IMR-90 (cell line): Measurements from ENCODE around the gene SDS. TPM values are rescaled to one million over a fixed set of nuclear protein-coding genes. Genes with fewer than 3 reads are reported as not detected.

Experiments used
- ATAC-seq: fragments of 200-7000 bp; cut with Tn5 transposase; 2 replicates; pipeline ENCODE4 v1.9.1; 2020; ENCODE audit warnings: low read depth, mild to moderate bottlenecking, moderate library complexity
- BruUV-seq: library from RNA; stranded (reverse); fragments of 400-500 nt; replicated peaks from 2 replicates; lab custom pipeline; 2021; lab: Mats Ljungman, UMichigan
- CTCF ChIA-PET: fragments of 300-600 bp; formaldehyde crosslinking; extraction: SDS; loops from one replicate; lab custom pipeline; 2021; ENCODE audit warnings: antibody characterized with exemption; lab: Yijun Ruan, JAX
- POLR2A ChIA-PET: fragments of 300-600 bp; sonication (Branson Sonifier 250); formaldehyde crosslinking; loops from one replicate; lab custom pipeline; 2022; ENCODE audit warnings: antibody characterized with exemption; ENCODE audit not compliant: unreplicated experiment; lab: Charles Lee
- DNase-seq: peaks from one replicate; pipeline ENCODE4 v3.0.0; 2013
- H2AFZ ChIP-seq: replicated peaks from 2 replicates; pipeline ENCODE3; 2013; ENCODE audit warnings: low read length, mild to moderate bottlenecking; ENCODE audit not compliant: poor library complexity
- H2AK5ac ChIP-seq: 2 replicates; pipeline ENCODE4 v1.6.1; 2013; ENCODE audit warnings: low read depth, low read length, inconsistent platforms
- H2AK9ac ChIP-seq: replicated peaks from 2 replicates; pipeline ENCODE3; 2013; ENCODE audit warnings: mild to moderate bottlenecking, low read depth, low read length, moderate library complexity; ENCODE audit not compliant: poor library complexity
- H2BK120ac ChIP-seq: 2 replicates; pipeline ENCODE4 v1.6.1; 2013; ENCODE audit warnings: low read depth, low read length, inconsistent platforms
- H2BK15ac ChIP-seq: 3 replicates; pipeline ENCODE4 v1.6.1; 2013; ENCODE audit warnings: low read depth, low read length, inconsistent platforms
- H2BK20ac ChIP-seq: 2 replicates; pipeline ENCODE4 v1.6.1; 2013; ENCODE audit warnings: low read depth, mild to moderate bottlenecking, inconsistent platforms, low read length, moderate library complexity
- H2BK5ac ChIP-seq: 2 replicates; pipeline ENCODE4 v1.6.1; 2013; ENCODE audit warnings: mild to moderate bottlenecking, low read depth, low read length, inconsistent platforms; ENCODE audit not compliant: poor library complexity, severe bottlenecking
- H3K14ac ChIP-seq: replicated peaks from 2 replicates; pipeline ENCODE4 v1.6.1; 2013; ENCODE audit warnings: low read depth, low read length, inconsistent platforms
- H3K18ac ChIP-seq: 2 replicates; pipeline ENCODE4 v1.6.1; 2013; ENCODE audit warnings: low read depth, low read length, control low read depth
- H3K23ac ChIP-seq: 2 replicates; pipeline ENCODE4 v1.6.1; 2013; ENCODE audit warnings: low read depth, low read length, inconsistent platforms
- H3K27ac ChIP-seq: 2 replicates; pipeline ENCODE4 v1.5.1; 2013; ENCODE audit warnings: mild to moderate bottlenecking, control low read depth, low read length; ENCODE audit not compliant: insufficient read depth
- H3K27me3 ChIP-seq: 2 replicates; pipeline ENCODE4 v1.6.1; 2013; ENCODE audit warnings: low read length; ENCODE audit not compliant: control insufficient read depth, insufficient read depth
- H3K36me3 ChIP-seq: 2 replicates; pipeline ENCODE4 v1.6.1; 2013; ENCODE audit warnings: low read length, mixed read lengths; ENCODE audit not compliant: control insufficient read depth, insufficient read depth
- H3K4ac ChIP-seq: 2 replicates; pipeline ENCODE4 v1.6.1; 2013; ENCODE audit warnings: low read depth, low read length, inconsistent platforms
- H3K4me1 ChIP-seq: 2 replicates; pipeline ENCODE4 v1.6.1; 2013; ENCODE audit warnings: low read length, mixed read lengths; ENCODE audit not compliant: control insufficient read depth, insufficient read depth
- H3K4me2 ChIP-seq: 2 replicates; pipeline ENCODE4 v1.6.1; 2013; ENCODE audit warnings: low read depth, mild to moderate bottlenecking, control low read depth, low read length, moderate library complexity
- H3K4me3 ChIP-seq: 2 replicates; pipeline ENCODE4 v1.5.1; 2013; ENCODE audit warnings: low read depth, mild to moderate bottlenecking, control low read depth, low read length, moderate library complexity; ENCODE audit not compliant: insufficient read depth
- H3K56ac ChIP-seq: 2 replicates; pipeline ENCODE4 v1.6.1; 2013; ENCODE audit warnings: low read length, inconsistent platforms; ENCODE audit not compliant: insufficient read depth; ENCODE audit errors: extremely low read depth
- H3K79me1 ChIP-seq, 2 experiments: 2 replicates each; pipeline ENCODE4 v1.6.1; 2013; ENCODE audit warnings: low read length in 2 of 2, inconsistent platforms in 1 of 2, low read depth in 1 of 2
- H3K9ac ChIP-seq: 2 replicates; pipeline ENCODE4 v1.6.1; 2013; ENCODE audit warnings: low read depth, low read length, control low read depth
- H3K9me1 ChIP-seq: 2 replicates; pipeline ENCODE4 v1.6.1; 2013; ENCODE audit warnings: low read length, inconsistent platforms; ENCODE audit not compliant: insufficient read depth
- H3K9me3 ChIP-seq: 2 replicates; pipeline ENCODE4 v1.6.1; 2013; ENCODE audit warnings: low read length; ENCODE audit not compliant: control insufficient read depth, insufficient read depth
- H4K20me1 ChIP-seq: 2 replicates; pipeline ENCODE4 v1.6.1; 2013; ENCODE audit warnings: low read length, inconsistent platforms; ENCODE audit not compliant: insufficient read depth
- H4K5ac ChIP-seq: 2 replicates; pipeline ENCODE4 v1.6.1; 2013; ENCODE audit warnings: mild to moderate bottlenecking, low read depth, low read length, control low read depth
- H4K8ac ChIP-seq, 2 experiments: 2 replicates each; pipeline ENCODE4 v1.6.1; 2013; ENCODE audit warnings: low read depth in 2 of 2, low read length in 2 of 2, control low read depth in 1 of 2, inconsistent platforms in 1 of 2
- H4K91ac ChIP-seq: 2 replicates; pipeline ENCODE4 v1.6.1; 2013; ENCODE audit warnings: low read depth, low read length, inconsistent platforms; ENCODE audit not compliant: insufficient read depth
- BHLHE40 ChIP-seq: fragments of 150-350 bp; IDR thresholded peaks from 2 replicates; pipeline ENCODE4 v1.6.1; 2016; ENCODE audit warnings: mild to moderate bottlenecking, low read depth, low read length
- CEBPB ChIP-seq: IDR thresholded peaks from 2 replicates; pipeline ENCODE4 v1.6.1; 2012; ENCODE audit warnings: low read depth, low read length, improper control_type of control experiment
- CHD1 ChIP-seq: IDR thresholded peaks from 2 replicates; pipeline ENCODE4 v1.6.1; 2012; ENCODE audit warnings: low read depth, low read length, improper control_type of control experiment
- MAFK ChIP-seq: IDR thresholded peaks from 2 replicates; pipeline ENCODE4 v1.6.1; 2012; ENCODE audit warnings: low read depth, low read length, improper control_type of control experiment
- MXI1 ChIP-seq: IDR thresholded peaks from 2 replicates; pipeline ENCODE4 v1.6.1; 2012; ENCODE audit warnings: low read depth, mild to moderate bottlenecking, low read length, moderate library complexity, borderline replicate concordance
- NFE2L2 ChIP-seq: fragments of 150-350 bp; IDR thresholded peaks from 2 replicates; pipeline ENCODE4 v1.6.1; 2016; ENCODE audit warnings: low read depth, mild to moderate bottlenecking, low read length
- SMC3 ChIP-seq: fragments of 150-350 bp; IDR thresholded peaks from 2 replicates; pipeline ENCODE4 v1.6.1; 2016; ENCODE audit warnings: low read depth, mild to moderate bottlenecking, antibody characterized with exemption, low read length, moderate library complexity
- WGBS, 2 experiments: methylation state at CpG; one replicate each; pipeline versions ENCODE4 v1.1.5 to v1.1.7; 2013; ENCODE audit warnings: missing lambda C conversion rate in 2 of 2; ENCODE audit not compliant: insufficient read length in 1 of 2; ENCODE audit errors: extremely low coverage in 2 of 2; 5-methylcytosine and 5-hydroxymethylcytosine counted together
- dilution Hi-C: fragments of 300-500 bp; cut with HindIII; formaldehyde crosslinking; loops from one replicate; pipeline ENCODE4 v1.14.3; 2018; ENCODE audit warnings: low sequenced_read_pairs; ENCODE audit not compliant: unreplicated experiment
- in situ Hi-C: fragments of 300-500 bp; cut with MboI; formaldehyde crosslinking; loops from 3 replicates; pipeline ENCODE4 v1.14.3; 2019; ENCODE audit warnings: low sequenced_read_pairs, inconsistent platforms, mixed read lengths
- intact Hi-C: fragments of 100-400 bp; cut with micrococcal nuclease; formaldehyde crosslinking; loops from 2 replicates; pipeline ENCODE4 v1.10.0; 2022
- polyA plus RNA-seq, 3 experiments: library from polyadenylated mRNA; depleted of rRNA; stranded (reverse); fragments of >200 nt; gene quantifications; 2 replicates each; pipeline ENCODE4 v1.2.3, GENCODE V29; 2012; ENCODE audit warnings: low replicate concordance in 1 of 3
- total RNA-seq: library from RNA; depleted of rRNA; stranded (reverse); fragments of >200 nt; gene quantifications from 2 replicates; pipeline ENCODE4 v1.2.3, GENCODE V29; 2012
- TF ChIP-seq, protein P1 (sequence below): fragments of 150-350 bp; IDR thresholded peaks from 2 replicates; pipeline ENCODE4 v1.6.1; 2017; ENCODE audit warnings: mild to moderate bottlenecking, antibody characterized with exemption, low read length, low read depth
- TF ChIP-seq, protein P2 (sequence below): conservative IDR thresholded peaks from 2 replicates; pipeline ENCODE4 v1.5.1; 2012; ENCODE audit warnings: mild to moderate bottlenecking, low read depth, low read length, improper control_type of control experiment
- TF ChIP-seq, protein P3 (sequence below): fragments of 150-350 bp; IDR thresholded peaks from 2 replicates; pipeline ENCODE4 v1.6.1; 2016; ENCODE audit warnings: low read depth, mild to moderate bottlenecking, low read length, moderate library complexity, borderline replicate concordance

The SDS gene
- total and polyA plus RNA-seq, 2 of the 4 experiments (the other 2 are of a cell fraction): not detected

DNA sequence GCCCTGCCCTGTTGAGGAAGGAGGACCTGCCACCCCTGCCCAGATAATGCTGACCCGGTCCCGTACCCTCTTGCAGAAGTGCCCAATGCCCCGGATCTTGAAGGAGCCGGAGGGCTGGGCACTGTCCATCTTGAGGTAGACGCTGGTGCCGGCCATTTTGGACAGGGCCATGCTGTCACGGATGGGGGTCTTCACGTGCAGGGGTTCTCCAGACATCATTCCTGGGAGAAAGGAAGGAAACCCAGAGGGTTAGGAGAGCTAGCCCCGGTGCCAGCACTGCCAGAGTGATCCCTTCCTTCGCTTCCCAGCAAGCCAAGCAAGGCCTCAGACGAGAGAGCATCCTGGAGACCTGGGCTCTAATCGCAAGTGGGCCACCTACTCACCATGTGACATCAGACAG is 4.2 kb downstream of the SDS start:
- Histone ChIP-seq H3K27ac (no peak overlapping the region), H2BK120ac (no peak overlapping the region), H4K5ac (no peak overlapping the region), H3K4me3 (no peak overlapping the region), H3K9ac (no peak overlapping the region), H2BK5ac (no peak overlapping the region), H3K4me2 (no peak overlapping the region), H3K36me3 (no peaks in the 10 kb centered on the region), H3K14ac (no peak overlapping the region), H3K4ac (no peak overlapping the region), H3K9me3 (no peaks in the 10 kb centered on the region; the same call in 1 of the 2 replicates), H2BK15ac (no peak overlapping the region), H4K8ac (no peak overlapping the region), H3K23ac (no peak overlapping the region), H2AK5ac (no peak overlapping the region), H2BK20ac (no peak overlapping the region), H4K91ac (no peak overlapping the region), H3K9me1 (no peaks in the 10 kb centered on the region), H2AK9ac (peak overlapping the region; percentile 5), H3K56ac (no peak overlapping the region), H2AFZ (peak overlapping the region; percentile 39), H3K79me1 (no peaks in the 10 kb centered on the region), H3K18ac (no peak overlapping the region), H3K27me3 (peaks cover 4% of the 10 kb centered on the region; the same call in 1 of the 2 replicates), H3K4me1 (no peaks in the 10 kb centered on the region), H4K20me1 (no peaks in the 10 kb centered on the region)
- BruUV-seq: no TSS peak
- CTCF ChIA-PET: no interaction called here
- POLR2A ChIA-PET: no interaction called here
- ATAC-seq: no peak
- intact Hi-C loops (no loop called here), dilution Hi-C loops (no loop called here), in situ Hi-C loops (no loop called here)
- TF ChIP-seq, protein P1, sequence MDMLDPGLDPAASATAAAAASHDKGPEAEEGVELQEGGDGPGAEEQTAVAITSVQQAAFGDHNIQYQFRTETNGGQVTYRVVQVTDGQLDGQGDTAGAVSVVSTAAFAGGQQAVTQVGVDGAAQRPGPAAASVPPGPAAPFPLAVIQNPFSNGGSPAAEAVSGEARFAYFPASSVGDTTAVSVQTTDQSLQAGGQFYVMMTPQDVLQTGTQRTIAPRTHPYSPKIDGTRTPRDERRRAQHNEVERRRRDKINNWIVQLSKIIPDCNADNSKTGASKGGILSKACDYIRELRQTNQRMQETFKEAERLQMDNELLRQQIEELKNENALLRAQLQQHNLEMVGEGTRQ: no peak
- TF ChIP-seq CHD1 (no peak), MXI1 (no peak), BHLHE40 (no peak), CEBPB (no peak), MAFK (no peak), NFE2L2 (no peak), SMC3 (no peak)
- TF ChIP-seq, protein P2, sequence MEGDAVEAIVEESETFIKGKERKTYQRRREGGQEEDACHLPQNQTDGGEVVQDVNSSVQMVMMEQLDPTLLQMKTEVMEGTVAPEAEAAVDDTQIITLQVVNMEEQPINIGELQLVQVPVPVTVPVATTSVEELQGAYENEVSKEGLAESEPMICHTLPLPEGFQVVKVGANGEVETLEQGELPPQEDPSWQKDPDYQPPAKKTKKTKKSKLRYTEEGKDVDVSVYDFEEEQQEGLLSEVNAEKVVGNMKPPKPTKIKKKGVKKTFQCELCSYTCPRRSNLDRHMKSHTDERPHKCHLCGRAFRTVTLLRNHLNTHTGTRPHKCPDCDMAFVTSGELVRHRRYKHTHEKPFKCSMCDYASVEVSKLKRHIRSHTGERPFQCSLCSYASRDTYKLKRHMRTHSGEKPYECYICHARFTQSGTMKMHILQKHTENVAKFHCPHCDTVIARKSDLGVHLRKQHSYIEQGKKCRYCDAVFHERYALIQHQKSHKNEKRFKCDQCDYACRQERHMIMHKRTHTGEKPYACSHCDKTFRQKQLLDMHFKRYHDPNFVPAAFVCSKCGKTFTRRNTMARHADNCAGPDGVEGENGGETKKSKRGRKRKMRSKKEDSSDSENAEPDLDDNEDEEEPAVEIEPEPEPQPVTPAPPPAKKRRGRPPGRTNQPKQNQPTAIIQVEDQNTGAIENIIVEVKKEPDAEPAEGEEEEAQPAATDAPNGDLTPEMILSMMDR: no peak
- TF ChIP-seq, protein P3, sequence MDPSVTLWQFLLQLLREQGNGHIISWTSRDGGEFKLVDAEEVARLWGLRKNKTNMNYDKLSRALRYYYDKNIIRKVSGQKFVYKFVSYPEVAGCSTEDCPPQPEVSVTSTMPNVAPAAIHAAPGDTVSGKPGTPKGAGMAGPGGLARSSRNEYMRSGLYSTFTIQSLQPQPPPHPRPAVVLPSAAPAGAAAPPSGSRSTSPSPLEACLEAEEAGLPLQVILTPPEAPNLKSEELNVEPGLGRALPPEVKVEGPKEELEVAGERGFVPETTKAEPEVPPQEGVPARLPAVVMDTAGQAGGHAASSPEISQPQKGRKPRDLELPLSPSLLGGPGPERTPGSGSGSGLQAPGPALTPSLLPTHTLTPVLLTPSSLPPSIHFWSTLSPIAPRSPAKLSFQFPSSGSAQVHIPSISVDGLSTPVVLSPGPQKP: no peak
- no peak for DNase-seq
- WGBS, 2 experiments: 83% methylated on average over 8 of the region's 12 CpGs; no CpG with 5 or more reads in 1 of the 2 experiments
